ENCODE data around the gene KLHDC7A.

The KLHDC7A gene

GRCh38 chr1:18473195-18473815 is 7.4 kb upstream of the KLHDC7A start:
- no peak for DNase-seq

GRCh38 chr1:18474559-18475175 is 6.1 kb upstream of the KLHDC7A start:
- DNase-seq: no peak

- no peak for DNase-seq
Observed at GRCh38 chr1:18475234-18475905, 5.4 kb upstream of the KLHDC7A start.

- DNase-seq: no peak
Observed at GRCh38 chr1:18479454-18479853, 1.3 kb upstream of the KLHDC7A start.

- DNase-seq: no peak
Observed at GRCh38 chr1:18481190-18481920, 625 bp downstream of the KLHDC7A start.

- DNase-seq: no peak
Observed at GRCh38 chr1:18481921-18482701, 1.4 kb downstream of the KLHDC7A start.

GRCh38 chr1:18482721-18483425 is 2.1 kb downstream of the KLHDC7A start:
- no peak for DNase-seq

GRCh38 chr1:18484276-18484675 is 3.5 kb downstream of the KLHDC7A start:
- DNase-seq: no peak

- no peak for DNase-seq
Observed at GRCh38 chr1:18484721-18485120, 4.0 kb downstream of the KLHDC7A start.

- no peak for DNase-seq
Observed at GRCh38 chr1:18485227-18485626, 4.5 kb downstream of the KLHDC7A start.

- DNase-seq: no peak
Observed at GRCh38 chr1:18486195-18486594, 5.5 kb downstream of the KLHDC7A start.

- no peak for DNase-seq
Observed at GRCh38 chr1:18489417-18490143, 8.8 kb downstream of the KLHDC7A start.

GRCh38 chr1:18491168-18491567 is 10.4 kb downstream of the KLHDC7A start:
- DNase-seq: no peak

- DNase-seq: no peak
Observed at GRCh38 chr1:18494304-18494703, 13.6 kb downstream of the KLHDC7A start.

GRCh38 chr1:18495635-18496034 is 14.9 kb downstream of the KLHDC7A start:
- DNase-seq: no peak

GRCh38 chr1:18496056-18496455 is 15.3 kb downstream of the KLHDC7A start:
- DNase-seq: no peak

- no peak for DNase-seq
Observed at GRCh38 chr1:18496497-18497235, 15.9 kb downstream of the KLHDC7A start.

GRCh38 chr1:18501833-18502232 is 21.1 kb downstream of the KLHDC7A start:
- DNase-seq: no peak

- DNase-seq: no peak
Observed at GRCh38 chr1:18504609-18505008, 23.9 kb downstream of the KLHDC7A start.

GRCh38 chr1:18505666-18506065 is 24.9 kb downstream of the KLHDC7A start:
- DNase-seq: no peak

GRCh38 chr1:18508084-18508483 is 27.4 kb downstream of the KLHDC7A start:
- no peak for DNase-seq

All from activated CD4-positive, CD25-positive, alpha-beta regulatory T cell (primary cell).